Measurements from ENCODE around the gene ARL6IP1.

The ARL6IP1 gene

GRCh38 chr16:18801145-18801972, at the start of gene ARL6IP1:
ARL6IP1 (minus strand) TSS chr16:18801549; CDS start chr16:18801466, 83 bp downstream.
- peak; percentile 99 for DNase-seq

GRCh38 chr16:18846416-18846815, 45.1 kb upstream of the ARL6IP1 start:
- no peak for DNase-seq

GRCh38 chr16:18842565-18842964, 41.2 kb upstream of the ARL6IP1 start:
- no peak for DNase-seq

- DNase-seq, result no peak
These were observed 40.6 kb upstream of the ARL6IP1 start for GRCh38 chr16:18841833-18842525.

- no peak for DNase-seq
These were observed 38.2 kb upstream of the ARL6IP1 start for GRCh38 chr16:18839555-18839954.

GRCh38 chr16:18836702-18837101, 35.4 kb upstream of the ARL6IP1 start:
- no peak for DNase-seq

- no peak for DNase-seq
These were observed 33.5 kb upstream of the ARL6IP1 start for GRCh38 chr16:18834864-18835263.

GRCh38 chr16:18833707-18834505, 32.6 kb upstream of the ARL6IP1 start:
- DNase-seq, result no peak

- no peak for DNase-seq
These were observed 31.3 kb upstream of the ARL6IP1 start for GRCh38 chr16:18832613-18833012.

GRCh38 chr16:18832006-18832405, 30.7 kb upstream of the ARL6IP1 start:
- DNase-seq, result no peak

- DNase-seq, result no peak
These were observed 27.9 kb upstream of the ARL6IP1 start for GRCh38 chr16:18829251-18829650.

- DNase-seq, result no peak
These were observed 26.5 kb upstream of the ARL6IP1 start for GRCh38 chr16:18827890-18828289.

- DNase-seq, result no peak
These were observed 14.9 kb upstream of the ARL6IP1 start for GRCh38 chr16:18816286-18816685.

- DNase-seq, result no peak
These were observed 10.6 kb upstream of the ARL6IP1 start for GRCh38 chr16:18811925-18812324.

- no peak for DNase-seq
These were observed 7.8 kb upstream of the ARL6IP1 start for GRCh38 chr16:18809165-18809564.

- no peak for DNase-seq
These were observed 4.0 kb upstream of the ARL6IP1 start for GRCh38 chr16:18805257-18805773.

GRCh38 chr16:18804540-18804939, 3.2 kb upstream of the ARL6IP1 start:
- no peak for DNase-seq

- no peak for DNase-seq
These were observed 2.5 kb upstream of the ARL6IP1 start for GRCh38 chr16:18803569-18804462.

GRCh38 chr16:18802767-18803343, 1.5 kb upstream of the ARL6IP1 start:
- no peak for DNase-seq

GRCh38 chr16:18800775-18801144, 589 bp downstream of the ARL6IP1 start:
- DNase-seq, result no peak

GRCh38 chr16:18800293-18800692, 1.1 kb downstream of the ARL6IP1 start:
- no peak for DNase-seq

GRCh38 chr16:18799500-18799899, 1.8 kb downstream of the ARL6IP1 start:
- no peak for DNase-seq

Measured in activated naive CD4-positive, alpha-beta T cell treated with anti-CD3 and anti-CD28 coated beads, Interleukin-2, amount 50 U/mL, for 16 hours (primary cell).